HG02885 (cell line): ENCODE results near the gene MTA2.
"Not testable (repeated sequence)": the region's sequence is repeated elsewhere in the genome, so short reads cannot be mapped to it uniquely, and the experiment has no call there.

ENCODE experiments used
- ATAC-seq: cut with Tn5 transposase; IDR thresholded peaks from one replicate; pipeline ENCODE4 v1.9.1; 2021; ENCODE audit warnings: mild to moderate bottlenecking; ENCODE audit not compliant: unreplicated experiment, poor library complexity

Gene MTA2

GRCh38 chr11:62601372-62602140 is at the start of gene MTA2:
Gene MTA2 (minus strand): TSS chr11:62601865. CDS start chr11:62601450, 415 bp downstream.
- peak; percentile 79 for ATAC-seq

DNA sequence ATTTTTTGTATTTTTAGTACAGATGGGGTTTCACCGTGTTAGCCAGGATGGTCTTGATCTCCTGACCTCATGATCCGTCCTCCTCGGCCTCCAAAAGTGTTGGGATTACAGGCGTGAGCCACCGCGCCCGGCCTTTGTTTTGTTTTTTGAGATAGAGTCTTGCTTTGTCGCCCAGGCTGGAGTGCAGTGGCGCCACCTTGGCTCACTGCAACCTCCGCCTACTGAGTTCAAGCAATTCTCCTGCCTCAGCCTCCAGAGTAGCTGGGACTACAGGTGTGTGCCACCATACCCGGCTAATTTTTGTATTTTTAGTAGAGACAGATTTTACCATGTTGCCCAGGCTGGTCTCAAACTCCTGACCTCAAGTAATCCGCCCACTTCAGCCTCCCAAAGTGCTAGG is 48.6 kb upstream of the MTA2 start:
- ATAC-seq = not testable (repeated sequence)

DNA sequence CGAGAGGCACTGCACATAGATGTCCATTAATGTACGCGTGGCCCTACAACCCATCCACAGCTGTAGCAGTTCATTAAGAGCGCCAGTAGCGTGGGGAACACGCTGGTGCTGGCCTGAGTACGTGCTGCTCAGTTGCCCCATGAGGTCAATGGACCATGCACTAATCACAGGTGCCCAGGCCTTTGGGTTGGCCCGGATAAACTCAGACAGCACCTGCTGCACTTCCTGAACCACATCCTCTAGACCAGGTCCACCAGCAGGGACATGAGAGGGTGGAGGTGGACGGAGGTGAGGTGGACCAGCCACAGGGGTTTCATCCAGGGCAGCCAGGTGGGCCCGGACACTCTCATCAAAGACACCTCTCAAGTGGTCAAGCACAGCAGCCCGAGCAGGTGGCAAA is 47.8 kb upstream of the MTA2 start:
- ATAC-seq = no peak

- no peak for ATAC-seq
These were observed 47.3 kb upstream of the MTA2 start for GRCh38 chr11:62648967-62649364.

- no peak for ATAC-seq
These were observed 46.7 kb upstream of the MTA2 start for GRCh38 chr11:62648185-62648966.

GRCh38 chr11:62647609-62648005 is 45.9 kb upstream of the MTA2 start:
- ATAC-seq = no peak

GRCh38 chr11:62646825-62647608 is 45.4 kb upstream of the MTA2 start:
- no peak for ATAC-seq

- ATAC-seq = peak; percentile 96
These were observed 44.5 kb upstream of the MTA2 start, which contains the start of gene GANAB for GRCh38 chr11:62645946-62646824. Gene GANAB (minus strand): TSS chr11:62646613. CDS start chr11:62646599, 14 bp downstream.

DNA sequence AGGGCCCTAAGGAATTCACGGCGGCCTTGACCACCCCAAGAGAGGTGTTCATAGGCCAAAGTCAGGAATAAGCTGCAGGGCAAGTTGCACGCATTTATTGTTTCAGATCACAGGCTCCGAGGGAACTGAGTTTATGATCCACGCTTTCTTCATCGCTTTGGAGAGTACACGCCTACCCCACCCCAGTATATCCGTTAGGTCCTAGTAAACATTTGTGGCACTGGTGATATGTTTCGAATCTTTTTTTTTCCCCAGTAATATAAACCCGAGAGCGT is 43.9 kb upstream of the MTA2 start:
- ATAC-seq = no peak

DNA sequence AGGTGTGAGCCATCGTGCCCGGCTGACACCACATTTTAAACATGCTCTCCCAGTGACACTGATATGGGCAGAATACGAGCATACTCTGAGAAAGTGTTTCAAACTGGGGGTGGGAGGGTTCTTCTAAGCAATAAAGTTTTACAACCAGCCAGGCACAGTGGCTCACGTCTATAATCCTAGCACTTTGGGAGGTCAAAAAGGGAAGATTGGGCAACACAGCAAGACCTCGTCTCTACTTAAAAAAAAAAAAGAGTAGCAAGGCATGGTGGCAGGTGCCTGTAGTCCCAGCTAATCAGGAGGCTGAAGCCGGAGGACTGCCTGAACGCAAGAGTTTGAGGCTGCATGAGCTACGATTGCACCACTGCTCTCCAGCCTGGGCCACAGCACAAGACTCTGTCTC is 42.6 kb upstream of the MTA2 start:
- ATAC-seq = no peak

- no peak for ATAC-seq
These were observed 30.8 kb upstream of the MTA2 start for GRCh38 chr11:62632492-62632891.

GRCh38 chr11:62627713-62628112 is 26.0 kb upstream of the MTA2 start:
- no peak for ATAC-seq

DNA sequence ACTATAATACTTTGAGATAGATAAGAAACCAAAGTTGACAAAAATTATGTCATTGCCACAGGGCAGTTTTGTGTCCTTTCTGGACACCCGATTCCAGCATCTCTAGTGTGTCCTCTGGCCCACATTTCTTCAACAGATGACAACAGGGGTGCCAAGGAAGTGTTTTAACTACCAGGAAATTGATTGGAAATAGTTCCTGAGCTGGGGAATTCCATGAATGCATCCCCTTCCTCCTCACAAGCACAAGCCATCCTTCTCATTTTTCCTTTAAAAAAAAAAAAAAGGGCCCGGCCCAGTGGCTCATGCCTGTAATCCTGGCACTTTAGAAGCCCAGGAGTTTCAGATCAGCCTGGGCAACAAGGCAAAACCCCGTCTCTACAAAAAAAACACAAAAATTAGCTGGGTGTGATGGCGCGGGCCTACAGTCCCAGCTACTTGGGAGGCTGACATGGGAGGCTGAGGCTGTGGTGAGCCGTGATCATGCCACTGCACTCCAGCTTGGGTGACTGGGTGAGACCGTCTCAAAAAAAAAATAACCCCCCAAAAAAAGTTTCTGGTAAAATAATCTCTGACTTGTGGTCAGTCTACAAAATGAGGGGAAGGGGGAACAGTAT is 20.9 kb upstream of the MTA2 start:
- no peak for ATAC-seq

GRCh38 chr11:62621567-62622470 is 20.2 kb upstream of the MTA2 start, which contains the start of gene B3GAT3:
Gene B3GAT3 (minus strand): TSS chr11:62621986. CDS start chr11:62621947, 39 bp downstream.
- ATAC-seq = peak; percentile 93

GRCh38 chr11:62621027-62621566 is 19.4 kb upstream of the MTA2 start:
- ATAC-seq = no peak

GRCh38 chr11:62616957-62617356 is 15.3 kb upstream of the MTA2 start:
- ATAC-seq = not testable (repeated sequence)

DNA sequence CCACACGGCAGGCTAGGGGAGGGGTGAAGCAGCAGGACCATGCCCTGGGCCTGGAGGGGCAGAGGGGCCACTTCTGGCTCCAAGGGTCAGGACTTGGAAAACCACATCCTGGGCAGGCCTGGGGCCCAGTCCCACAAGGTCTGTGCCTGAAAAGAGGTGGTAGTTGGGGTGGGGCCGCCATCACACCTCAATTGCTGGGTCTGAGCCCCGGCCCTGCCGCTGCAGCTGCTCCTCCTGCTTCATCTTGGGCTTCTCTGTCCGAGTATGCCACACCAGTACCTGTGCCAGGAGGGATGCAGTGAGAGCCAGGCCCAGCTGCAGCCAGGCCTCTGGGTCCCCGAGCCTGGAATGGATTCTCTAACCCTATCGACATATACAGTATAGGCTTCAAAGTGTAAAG is 13.9 kb upstream of the MTA2 start:
- ATAC-seq = no peak

GRCh38 chr11:62614275-62614674 is 12.6 kb upstream of the MTA2 start:
- ATAC-seq = no peak
